ENCODE data around the gene PPAN. TPM values are rescaled to one million over a fixed set of nuclear protein-coding genes. Genes with fewer than 3 reads are reported as not detected.
A peak's percentile ranks its signal among the peaks of the same experiment; 100 is the strongest.

PPAN gene
- total and polyA plus RNA-seq, 2 experiments from 2014 or later = 44.2 to 47.0 TPM

GRCh38 chr19:10102787-10103236 lies 3.4 kb upstream of the PPAN start:
- DNase-seq = no peak
- no peaks in the 10 kb centered on the region for H3K27me3 ChIP-seq (replicated peaks; ENCODE audit: insufficient read depth)
- no peak overlapping the region for H3K27ac ChIP-seq
- H3K4me2 ChIP-seq (ENCODE audit: unreplicated experiment) = no peak overlapping the region
- no peak overlapping the region for H3K9ac ChIP-seq
- H3K9me2 ChIP-seq (ENCODE audit: insufficient read depth) = no peaks in the 10 kb centered on the region
- no peak overlapping the region for H3K4me3 ChIP-seq
- TF ChIP-seq EZH2 (IDR thresholded peaks at IDR 0.05; ENCODE audit: insufficient read depth, poor library complexity, severe bottlenecking) = no peak
- no peak for TF ChIP-seq EZH2phosphoT487 (IDR thresholded peaks at IDR 0.05; ENCODE audit: insufficient read depth, low read depth)
- H3K9me3 ChIP-seq (ENCODE audit: low read depth) = no peaks in the 10 kb centered on the region
- H2AFZ ChIP-seq = no peak overlapping the region
- H3K4me1 ChIP-seq (ENCODE audit: insufficient read depth) = peaks cover 9% of the 10 kb centered on the region
- peaks cover 18% of the 10 kb centered on the region; the same call in 1 of the 2 replicates for H3F3A ChIP-seq (ENCODE audit: insufficient read depth)
- in situ Hi-C loops (cut with MboI) = no loop called here
- peaks cover 13% of the 10 kb centered on the region for H3K79me2 ChIP-seq (ENCODE audit: insufficient read depth)
- H3K36me3 ChIP-seq (ENCODE audit: low read depth) = peaks cover 6% of the 10 kb centered on the region; the same call in 1 of the 2 replicates
- WGBS, 2 experiments (ENCODE audit: low coverage in 1 of 2, low lambda C conversion rate in 2 of 2, missing lambda C conversion rate in 2 of 2) = 83 to 85% methylated on average over 7 of the region's 7 CpGs
- H4K20me1 ChIP-seq (ENCODE audit: insufficient read depth) = no peaks in the 10 kb centered on the region

- no peaks in the 10 kb centered on the region for H3K27me3 ChIP-seq (replicated peaks; ENCODE audit: insufficient read depth)
- TF ChIP-seq EZH2 (IDR thresholded peaks at IDR 0.05; ENCODE audit: insufficient read depth, poor library complexity, severe bottlenecking) = no peak
- no peaks in the 10 kb centered on the region for H3K9me2 ChIP-seq (ENCODE audit: insufficient read depth)
- H3K4me3 ChIP-seq = no peak overlapping the region
- no peak overlapping the region for H3K4me2 ChIP-seq (ENCODE audit: unreplicated experiment)
- in situ Hi-C loops (cut with MboI) = no loop called here
- no peak for DNase-seq
- H2AFZ ChIP-seq = no peak overlapping the region
- no peaks in the 10 kb centered on the region for H3K9me3 ChIP-seq (ENCODE audit: low read depth)
- H3K27ac ChIP-seq = no peak overlapping the region
- H3K9ac ChIP-seq = no peak overlapping the region
- peaks cover 12% of the 10 kb centered on the region for H3K4me1 ChIP-seq (ENCODE audit: insufficient read depth)
- 0 out of 2 replicates have a peak, but pooled peaks cover 12% of the 10 kb centered on the region for H3F3A ChIP-seq (ENCODE audit: insufficient read depth)
- H3K36me3 ChIP-seq (ENCODE audit: low read depth) = peaks cover 20% of the 10 kb centered on the region
- H4K20me1 ChIP-seq (ENCODE audit: insufficient read depth) = no peaks in the 10 kb centered on the region
- peaks cover 26% of the 10 kb centered on the region for H3K79me2 ChIP-seq (ENCODE audit: insufficient read depth)
Measured at GRCh38 chr19:10104130-10104513, 2.0 kb upstream of the PPAN start.

GRCh38 chr19:10104665-10105508 lies 1.3 kb upstream of the PPAN start:
- WGBS, 2 experiments (ENCODE audit: low coverage in 1 of 2, low lambda C conversion rate in 2 of 2, missing lambda C conversion rate in 2 of 2) = 50 to 54% methylated on average over 15 of the region's 15 CpGs

GRCh38 chr19:10105509-10106099 lies 558 bp upstream of the PPAN start:
- H3F3A ChIP-seq (ENCODE audit: insufficient read depth) = 0 out of 2 replicates have a peak, but pooled peaks cover 12% of the 10 kb centered on the region
- peaks cover 12% of the 10 kb centered on the region for H3K4me1 ChIP-seq (ENCODE audit: insufficient read depth)
- 32 to 35% methylated on average over 14 to 16 of the region's 16 CpGs for WGBS, 2 experiments (ENCODE audit: low coverage in 1 of 2, low lambda C conversion rate in 2 of 2, missing lambda C conversion rate in 2 of 2)
- peak overlapping the region; percentile 24 for H3K4me2 ChIP-seq (ENCODE audit: unreplicated experiment)
- no peaks in the 10 kb centered on the region for H3K9me3 ChIP-seq (ENCODE audit: low read depth)
- H3K36me3 ChIP-seq (ENCODE audit: low read depth) = peaks cover 22% of the 10 kb centered on the region
- peak; percentile 38 for DNase-seq
- H3K27ac ChIP-seq = no peak overlapping the region
- H2AFZ ChIP-seq = peak overlapping the region; percentile 66
- in situ Hi-C loops (cut with MboI) = no loop called here
- no peak for TF ChIP-seq EZH2 (IDR thresholded peaks at IDR 0.05; ENCODE audit: insufficient read depth, poor library complexity, severe bottlenecking)
- no peak for TF ChIP-seq EZH2phosphoT487 (IDR thresholded peaks at IDR 0.05; ENCODE audit: insufficient read depth, low read depth)
- peak overlapping the region; percentile 95; the same call in 1 of the 2 replicates for H3K4me3 ChIP-seq
- H3K27me3 ChIP-seq (replicated peaks; ENCODE audit: insufficient read depth) = no peaks in the 10 kb centered on the region
- no peaks in the 10 kb centered on the region for H4K20me1 ChIP-seq (ENCODE audit: insufficient read depth)
- H3K79me2 ChIP-seq (ENCODE audit: insufficient read depth) = peaks cover 34% of the 10 kb centered on the region
- no peaks in the 10 kb centered on the region for H3K9me2 ChIP-seq (ENCODE audit: insufficient read depth)
- H3K9ac ChIP-seq = peak overlapping the region; percentile 91; the same call in 1 of the 2 replicates

More at GRCh38 chr19:10104665-10105508, 1.3 kb upstream of the PPAN start:
- peaks cover 22% of the 10 kb centered on the region for H3K36me3 ChIP-seq (ENCODE audit: low read depth)
- no peak overlapping the region for H3K4me2 ChIP-seq (ENCODE audit: unreplicated experiment)
- peak overlapping the region; percentile 66; the same call in 1 of the 2 replicates for H2AFZ ChIP-seq
- H3K9me3 ChIP-seq (ENCODE audit: low read depth) = no peaks in the 10 kb centered on the region
- H3K27me3 ChIP-seq (replicated peaks; ENCODE audit: insufficient read depth) = no peaks in the 10 kb centered on the region
- H4K20me1 ChIP-seq (ENCODE audit: insufficient read depth) = no peaks in the 10 kb centered on the region
- no peak overlapping the region for H3K9ac ChIP-seq
- peaks cover 34% of the 10 kb centered on the region for H3K79me2 ChIP-seq (ENCODE audit: insufficient read depth)
- no peak for DNase-seq
- peaks cover 12% of the 10 kb centered on the region for H3K4me1 ChIP-seq (ENCODE audit: insufficient read depth)
- no peak overlapping the region for H3K27ac ChIP-seq
- H3K9me2 ChIP-seq (ENCODE audit: insufficient read depth) = no peaks in the 10 kb centered on the region
- in situ Hi-C loops (cut with MboI) = no loop called here
- H3F3A ChIP-seq (ENCODE audit: insufficient read depth) = 0 out of 2 replicates have a peak, but pooled peaks cover 12% of the 10 kb centered on the region
- no peak overlapping the region for H3K4me3 ChIP-seq
- no peak for TF ChIP-seq EZH2phosphoT487 (IDR thresholded peaks at IDR 0.05; ENCODE audit: insufficient read depth, low read depth)
- no peak for TF ChIP-seq EZH2 (IDR thresholded peaks at IDR 0.05; ENCODE audit: insufficient read depth, poor library complexity, severe bottlenecking)
